ENCODE data around the gene NADSYN1.

Gene NADSYN1

GRCh38 chr11:71491531-71491930 lies 38.5 kb downstream of the NADSYN1 start:
- DNase-seq (ENCODE audit: low read depth): no peak

- no peak for DNase-seq (ENCODE audit: low read depth)
Measured at GRCh38 chr11:71491940-71492339, 38.9 kb downstream of the NADSYN1 start.

GRCh38 chr11:71495286-71496230 lies 42.6 kb downstream of the NADSYN1 start:
- DNase-seq (ENCODE audit: low read depth): no peak

- DNase-seq (ENCODE audit: low read depth): no peak
Measured at GRCh38 chr11:71496421-71496820, 43.4 kb downstream of the NADSYN1 start.

GRCh38 chr11:71498091-71498490 lies 45.1 kb downstream of the NADSYN1 start:
- no peak for DNase-seq (ENCODE audit: low read depth)

- no peak for DNase-seq (ENCODE audit: low read depth)
Measured at GRCh38 chr11:71499125-71499524, 46.1 kb downstream of the NADSYN1 start.

- DNase-seq (ENCODE audit: low read depth): no peak
Measured at GRCh38 chr11:71499546-71499945, 46.5 kb downstream of the NADSYN1 start.

GRCh38 chr11:71500601-71501021 lies 47.6 kb downstream of the NADSYN1 start:
- no peak for DNase-seq (ENCODE audit: low read depth)

- no peak for DNase-seq (ENCODE audit: low read depth)
Measured at GRCh38 chr11:71501071-71501985, 48.3 kb downstream of the NADSYN1 start.

GRCh38 chr11:71502026-71502425 lies 49.0 kb downstream of the NADSYN1 start:
- no peak for DNase-seq (ENCODE audit: low read depth)

- no peak for DNase-seq (ENCODE audit: low read depth)
Measured at GRCh38 chr11:71502871-71503435, 50.0 kb downstream of the NADSYN1 start.

GRCh38 chr11:71504531-71504930 lies 51.5 kb downstream of the NADSYN1 start:
- DNase-seq (ENCODE audit: low read depth): no peak

- no peak for DNase-seq (ENCODE audit: low read depth)
Measured at GRCh38 chr11:71505001-71505400, 52.0 kb downstream of the NADSYN1 start.

GRCh38 chr11:71505781-71506180 lies 52.8 kb downstream of the NADSYN1 start:
- no peak for DNase-seq (ENCODE audit: low read depth)

GRCh38 chr11:71507102-71507501 lies 54.1 kb downstream of the NADSYN1 start:
- no peak for DNase-seq (ENCODE audit: low read depth)

- DNase-seq (ENCODE audit: low read depth): no peak
Measured at GRCh38 chr11:71518506-71519471, 65.8 kb downstream of the NADSYN1 start.

- no peak for DNase-seq (ENCODE audit: low read depth)
Measured at GRCh38 chr11:71519546-71519945, 66.5 kb downstream of the NADSYN1 start.

GRCh38 chr11:71525188-71525937 lies 72.4 kb downstream of the NADSYN1 start:
- no peak for DNase-seq (ENCODE audit: low read depth)

- DNase-seq (ENCODE audit: low read depth): no peak
Measured at GRCh38 chr11:71525938-71526495, 73.0 kb downstream of the NADSYN1 start.

Measured in stimulated activated CD8-positive, alpha-beta memory T cell treated with anti-CD3 and anti-CD28 coated beads, Interleukin-15, amount 100 ng/mL, for 1 hour (primary cell).